M059J (cell line): ENCODE data around the gene ZNF3. TPM values are rescaled to one million over a fixed set of nuclear protein-coding genes. Genes with fewer than 3 reads are reported as not detected.
"Not testable (repeated sequence)": the region's sequence is repeated elsewhere in the genome, so short reads cannot be mapped to it uniquely, and the experiment has no call there.

Source experiments
- DNase-seq: peaks from one replicate; pipeline ENCODE4 v3.0.0-alpha.2; 2012; ENCODE audit warnings: low read depth
- total RNA-seq: library from RNA; depleted of rRNA; stranded (reverse); fragments of >200 nt; shearing (Covaris generic); gene quantifications from 2 replicates; pipeline ENCODE4 v1.2.3, GENCODE V29; 2014; rRNA removed

ZNF3 gene
- 23.6 and 25.4 TPM in 2 replicates for total RNA-seq

DNA sequence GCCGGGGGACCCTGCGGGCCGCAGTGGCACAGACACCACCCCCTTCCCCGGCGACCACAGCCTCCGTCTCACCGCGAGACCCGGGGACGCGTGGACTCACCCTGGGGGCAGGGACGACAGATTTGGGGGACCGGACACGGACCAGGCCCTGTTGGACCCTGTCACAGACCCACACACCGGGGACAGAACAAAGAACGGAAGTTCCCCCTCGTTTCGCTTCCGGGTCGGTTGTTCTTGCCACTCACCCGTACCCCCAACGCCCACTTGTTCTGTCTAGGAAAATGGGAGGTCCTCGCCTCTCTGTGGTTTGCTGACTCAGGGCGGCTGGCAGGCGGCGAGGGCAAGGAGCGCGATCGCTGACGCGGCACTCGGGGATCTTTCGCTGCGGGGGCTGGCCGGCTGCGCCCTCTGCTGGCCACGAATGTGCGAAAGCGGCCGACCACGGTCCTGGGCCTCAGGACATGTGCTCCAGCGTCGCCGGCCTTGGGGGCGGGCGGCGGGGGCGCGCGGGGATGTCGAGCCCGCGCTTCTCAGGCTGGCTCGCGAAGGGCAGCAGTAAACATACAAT, at the start of gene ZNF3:
Gene ZNF3 (minus strand): TSS at position 189 of the 568 bp plus-strand sequence. CDS start 4,366 bp downstream, outside the sequence.
- DNase-seq, result peak; percentile 99

DNA sequence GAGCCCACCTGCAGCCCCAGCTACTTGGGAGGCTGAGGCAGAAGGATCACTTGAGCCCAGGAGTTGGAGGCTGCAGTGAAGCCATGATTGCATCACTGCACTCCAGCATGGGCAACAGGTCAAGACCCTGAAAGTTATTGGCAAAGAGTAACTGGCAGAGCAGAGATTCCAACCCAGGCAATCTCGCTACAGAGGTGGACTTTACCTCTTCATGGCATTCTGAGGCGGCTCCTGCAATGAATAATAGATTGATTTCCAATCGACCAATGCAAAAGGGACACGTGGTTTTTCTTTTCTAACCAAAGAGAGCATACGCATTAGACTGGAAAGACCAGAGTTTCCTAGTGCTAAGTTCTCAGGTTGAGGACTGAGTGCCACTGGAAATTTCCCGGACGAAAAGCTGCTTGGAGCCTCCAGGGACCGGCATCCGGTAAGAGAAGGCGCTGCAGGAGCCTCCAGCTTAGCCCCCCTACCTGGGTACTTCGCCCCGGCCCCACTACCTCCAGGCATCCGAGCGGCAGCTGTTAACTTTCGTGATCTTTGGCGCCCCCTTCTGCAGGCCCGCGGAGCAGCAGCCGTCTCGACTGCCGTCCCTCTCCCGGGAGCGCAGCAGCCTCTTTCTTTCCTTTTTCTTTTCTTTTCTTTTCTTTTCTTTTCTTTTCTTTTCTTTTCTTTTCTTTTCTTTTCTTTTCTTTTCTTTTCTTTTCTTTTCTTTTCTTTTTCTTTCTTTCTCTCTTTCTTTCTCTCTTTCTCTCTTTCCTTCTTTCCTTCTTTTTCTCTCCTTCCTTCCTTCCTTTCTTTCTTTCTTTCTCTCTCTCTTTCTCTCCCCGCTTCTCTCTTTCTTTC, 49.3 kb upstream of the ZNF3 start:
- peak; percentile 58 for DNase-seq

DNA sequence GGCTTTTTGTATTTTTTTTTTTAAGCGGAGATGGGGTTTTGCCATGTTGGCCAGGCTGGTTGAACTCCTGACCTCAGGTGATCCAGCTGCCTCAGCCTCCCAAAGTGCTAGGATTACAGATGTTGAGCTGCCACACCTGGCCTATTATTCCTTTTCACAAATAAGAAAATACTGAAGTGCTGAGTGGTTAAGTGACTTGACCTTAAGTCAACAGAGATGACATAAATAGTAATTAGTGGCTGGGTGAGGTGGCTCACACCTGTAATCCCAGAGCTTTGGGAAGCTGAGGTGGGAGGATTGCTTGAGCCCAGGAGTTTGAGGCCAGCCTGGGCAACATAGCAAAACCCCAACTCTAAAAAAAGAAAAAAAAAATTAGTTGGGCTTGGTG, 48.7 kb upstream of the ZNF3 start:
- DNase-seq, result not testable (repeated sequence)

DNA sequence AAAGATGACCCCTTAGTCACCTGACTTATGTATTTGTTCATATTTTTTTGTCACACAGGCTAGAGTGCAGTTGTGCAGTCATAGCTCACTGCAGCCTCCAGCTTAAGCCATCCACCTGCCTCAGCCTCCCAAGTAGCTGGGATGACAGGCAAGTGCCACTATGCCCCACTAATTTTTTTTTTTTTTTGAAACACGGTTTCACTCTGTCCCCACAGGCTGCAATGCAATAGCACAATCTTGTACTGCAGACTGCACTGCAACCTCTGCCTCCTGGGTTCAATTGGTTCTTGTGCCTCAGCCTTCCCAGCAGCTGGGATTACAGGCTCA, 47.1 kb upstream of the ZNF3 start:
- no peak for DNase-seq

DNA sequence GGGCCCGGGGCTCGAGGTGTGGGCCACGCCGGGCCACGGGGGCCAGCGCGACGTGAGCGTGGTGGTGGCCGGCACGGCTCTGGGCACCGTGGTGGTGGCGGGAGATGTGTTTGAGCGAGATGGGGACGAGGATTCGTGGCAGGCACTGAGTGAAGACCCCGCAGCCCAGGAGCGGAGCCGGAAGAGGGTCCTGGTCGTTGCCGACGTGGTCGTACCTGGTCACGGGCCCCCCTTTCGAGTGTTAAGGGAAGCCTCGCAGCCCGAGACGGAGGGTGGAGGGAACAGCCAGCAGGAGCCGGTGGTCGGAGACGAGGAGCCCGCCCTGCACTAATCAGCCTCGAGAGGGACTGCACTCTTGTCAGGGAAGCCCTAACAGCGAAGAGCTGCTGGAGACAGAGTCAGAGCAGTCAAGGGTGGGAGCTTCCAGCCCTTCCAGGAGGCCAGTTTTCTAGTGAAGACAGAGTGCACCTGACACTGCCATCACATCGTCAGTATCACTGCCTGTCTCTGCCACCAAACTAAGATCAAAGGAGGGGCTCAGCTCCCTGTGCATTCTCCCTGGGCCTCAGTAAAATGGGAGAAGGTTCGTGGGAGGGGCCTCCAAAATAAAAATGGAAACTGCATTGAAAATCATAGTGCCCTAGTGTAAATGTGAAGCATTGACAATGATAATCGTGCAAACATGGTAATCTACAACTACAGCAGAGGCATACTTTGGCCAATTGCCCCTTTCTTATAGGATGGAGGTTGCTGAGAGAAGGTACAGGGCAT, 46.5 kb upstream of the ZNF3 start:
- DNase-seq, result no peak

DNA sequence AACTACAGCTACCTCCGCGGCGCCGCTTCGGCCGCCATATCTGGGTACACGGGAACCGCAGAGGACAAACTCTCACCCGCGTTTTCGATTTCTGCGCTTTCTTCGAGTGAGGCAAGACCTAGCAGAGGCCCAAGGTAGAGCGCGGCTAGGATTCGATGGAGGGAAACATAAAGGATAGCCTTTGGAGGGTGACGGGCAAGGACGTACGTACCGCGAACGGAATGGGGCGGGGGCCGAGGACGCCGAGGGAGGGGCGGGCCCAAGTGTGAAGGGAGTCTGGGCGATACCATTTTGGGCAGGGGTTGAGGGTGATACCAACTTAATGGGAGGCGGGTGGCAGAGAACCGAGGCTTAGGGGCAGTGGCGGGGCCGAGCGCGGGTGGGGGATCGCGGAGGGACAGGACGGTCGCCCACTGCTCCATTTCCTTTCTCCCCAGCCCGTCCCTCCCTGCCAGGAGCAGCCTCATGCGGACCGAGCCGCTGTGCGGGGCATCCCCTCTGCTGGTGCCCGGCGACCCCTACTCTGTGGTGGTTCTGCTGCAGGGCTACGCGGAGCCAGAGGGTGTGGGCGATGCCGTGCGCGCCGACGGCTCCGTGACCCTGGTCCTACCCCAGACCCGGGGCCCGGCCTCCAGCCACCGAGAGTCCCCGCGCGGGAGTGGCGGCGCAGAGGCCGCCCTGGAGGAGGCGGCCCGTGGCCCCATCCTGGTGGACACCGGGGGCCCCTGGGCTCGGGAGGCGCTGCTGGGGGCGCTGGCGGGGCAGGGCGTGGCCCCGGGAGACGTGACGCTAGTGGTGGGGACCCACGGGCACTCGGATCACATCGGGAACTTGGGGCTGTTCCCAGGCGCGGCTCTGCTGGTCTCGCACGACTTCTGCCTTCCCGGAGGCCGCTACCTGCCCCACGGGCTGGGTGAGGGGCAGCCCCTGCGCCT, 45.7 kb upstream of the ZNF3 start, which contains the start of gene MBLAC1:
Gene MBLAC1 (plus strand): TSS at position 37 of the 935 bp plus-strand sequence. CDS start 429 bp downstream, at position 466.
- peak; percentile 87 for DNase-seq

DNA sequence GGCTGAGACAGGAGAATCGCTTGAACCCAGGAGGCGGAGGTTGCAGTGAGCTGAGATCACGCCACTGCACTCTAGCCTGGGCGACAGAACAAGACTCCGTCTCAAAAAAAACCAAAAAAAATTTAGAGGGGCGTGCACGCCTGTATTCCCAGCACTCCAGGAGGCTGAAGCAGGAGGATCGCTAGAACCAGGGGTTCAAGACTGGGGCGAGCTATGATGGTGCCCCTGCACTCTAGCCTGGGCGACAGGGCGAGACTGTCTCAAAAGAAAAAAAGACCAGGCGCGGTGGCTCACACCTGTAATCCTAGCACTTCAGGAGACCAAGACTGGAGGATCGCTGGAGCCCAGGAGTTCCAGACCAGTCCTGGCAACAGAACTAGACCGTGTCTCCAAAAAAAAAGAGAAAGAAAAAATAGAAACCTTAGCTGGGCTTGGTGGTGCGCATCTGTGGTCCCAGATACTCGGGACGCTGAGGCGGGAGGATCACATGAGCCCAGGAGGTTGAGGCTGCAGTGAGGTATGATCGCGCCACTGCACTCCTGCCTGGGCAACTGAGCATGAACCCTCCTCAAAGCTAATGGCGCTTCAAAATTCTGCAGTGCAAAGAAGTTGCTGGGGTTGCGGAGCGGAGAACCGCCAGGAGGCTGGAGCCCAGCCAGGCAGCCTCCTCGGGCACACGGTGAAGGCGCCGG, 44.9 kb upstream of the ZNF3 start:
- DNase-seq, result no peak

DNA sequence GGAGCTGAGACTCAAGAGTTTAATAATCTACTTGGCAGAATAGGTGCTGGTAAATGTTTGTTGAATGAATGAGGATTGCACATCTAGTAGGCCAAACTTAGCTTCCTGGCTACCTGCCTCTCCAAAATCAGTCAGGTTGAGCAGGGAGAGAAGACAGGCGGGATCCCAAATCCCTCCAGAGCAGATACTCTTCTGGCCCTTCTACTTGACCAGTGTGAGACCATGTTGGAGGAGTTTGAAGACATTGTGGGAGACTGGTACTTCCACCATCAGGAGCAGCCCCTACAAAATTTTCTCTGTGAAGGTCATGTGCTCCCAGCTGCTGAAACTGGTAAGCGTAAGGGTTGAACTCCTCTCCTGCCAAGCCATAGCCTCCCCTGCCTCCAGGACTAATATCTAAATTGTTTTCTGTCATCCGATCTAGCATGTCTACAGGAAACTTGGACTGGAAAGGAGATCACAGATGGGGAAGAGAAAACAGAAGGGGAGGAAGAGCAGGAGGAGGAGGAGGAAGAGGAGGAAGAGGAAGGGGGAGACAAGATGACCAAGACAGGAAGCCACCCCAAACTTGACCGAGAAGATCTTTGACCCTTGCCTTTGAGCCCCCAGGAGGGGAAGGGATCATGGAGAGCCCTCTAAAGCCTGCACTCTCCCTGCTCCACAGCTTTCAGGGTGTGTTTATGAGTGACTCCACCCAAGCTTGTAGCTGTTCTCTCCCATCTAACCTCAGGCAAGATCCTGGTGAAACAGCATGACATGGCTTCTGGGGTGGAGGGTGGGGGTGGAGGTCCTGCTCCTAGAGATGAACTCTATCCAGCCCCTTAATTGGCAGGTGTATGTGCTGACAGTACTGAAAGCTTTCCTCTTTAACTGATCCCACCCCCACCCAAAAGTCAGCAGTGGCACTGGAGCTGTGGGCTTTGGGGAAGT, 43.0 kb upstream of the ZNF3 start:
- DNase-seq, result no peak

DNA sequence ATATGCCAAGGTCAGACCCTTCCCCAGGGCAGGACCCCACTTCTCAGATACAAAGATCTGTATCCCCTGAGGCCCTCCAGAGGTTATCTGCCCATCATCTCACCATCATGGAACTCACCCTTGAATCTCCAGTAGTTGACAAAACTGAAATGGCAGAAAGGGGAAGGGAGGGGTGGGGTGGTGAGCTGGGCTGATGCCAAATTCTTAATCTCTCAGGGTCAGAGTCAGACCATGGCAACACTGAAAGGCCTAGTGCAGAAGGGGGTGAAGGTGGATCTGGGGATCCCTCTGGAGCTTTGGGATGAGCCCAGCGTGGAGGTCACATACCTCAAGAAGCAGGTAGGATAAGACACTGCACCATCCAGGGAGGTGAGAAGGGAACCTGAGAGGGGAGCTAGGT, 41.0 kb upstream of the ZNF3 start:
- no peak for DNase-seq

DNA sequence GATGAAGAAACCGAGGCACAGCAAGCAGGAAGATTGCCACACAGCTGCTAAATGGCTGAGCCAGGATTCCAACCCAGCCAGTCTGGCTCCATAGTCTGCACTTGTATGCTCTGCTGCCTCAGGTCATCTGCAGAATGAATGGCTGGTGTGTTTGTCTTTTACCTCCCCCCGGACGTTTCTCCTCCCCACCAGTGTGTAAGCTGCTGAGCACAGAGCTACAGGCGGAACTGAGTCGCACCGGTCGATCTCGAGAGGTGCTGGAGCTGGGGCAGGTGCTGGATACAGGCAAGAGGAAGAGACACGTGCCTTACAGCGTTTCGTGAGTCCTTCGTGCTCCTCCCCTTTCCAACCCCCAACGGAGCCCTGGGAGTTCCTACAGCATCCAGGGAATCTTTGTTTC, 40.5 kb upstream of the ZNF3 start:
- no peak for DNase-seq

DNA sequence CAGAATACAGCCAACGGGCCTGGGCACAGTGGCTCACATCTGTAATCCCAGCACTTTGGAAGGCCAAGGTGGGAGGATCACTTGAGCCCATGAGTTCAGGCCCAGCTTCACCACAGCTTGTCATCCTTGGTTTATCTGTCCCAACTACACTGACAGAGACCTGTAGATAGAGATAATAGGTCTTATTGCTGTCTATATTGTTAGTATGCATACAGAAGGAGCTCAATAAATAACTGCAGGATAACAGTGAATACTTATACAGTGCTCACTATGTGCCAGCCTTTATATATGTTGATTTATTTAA, 39.2 kb upstream of the ZNF3 start:
- no peak for DNase-seq

DNA sequence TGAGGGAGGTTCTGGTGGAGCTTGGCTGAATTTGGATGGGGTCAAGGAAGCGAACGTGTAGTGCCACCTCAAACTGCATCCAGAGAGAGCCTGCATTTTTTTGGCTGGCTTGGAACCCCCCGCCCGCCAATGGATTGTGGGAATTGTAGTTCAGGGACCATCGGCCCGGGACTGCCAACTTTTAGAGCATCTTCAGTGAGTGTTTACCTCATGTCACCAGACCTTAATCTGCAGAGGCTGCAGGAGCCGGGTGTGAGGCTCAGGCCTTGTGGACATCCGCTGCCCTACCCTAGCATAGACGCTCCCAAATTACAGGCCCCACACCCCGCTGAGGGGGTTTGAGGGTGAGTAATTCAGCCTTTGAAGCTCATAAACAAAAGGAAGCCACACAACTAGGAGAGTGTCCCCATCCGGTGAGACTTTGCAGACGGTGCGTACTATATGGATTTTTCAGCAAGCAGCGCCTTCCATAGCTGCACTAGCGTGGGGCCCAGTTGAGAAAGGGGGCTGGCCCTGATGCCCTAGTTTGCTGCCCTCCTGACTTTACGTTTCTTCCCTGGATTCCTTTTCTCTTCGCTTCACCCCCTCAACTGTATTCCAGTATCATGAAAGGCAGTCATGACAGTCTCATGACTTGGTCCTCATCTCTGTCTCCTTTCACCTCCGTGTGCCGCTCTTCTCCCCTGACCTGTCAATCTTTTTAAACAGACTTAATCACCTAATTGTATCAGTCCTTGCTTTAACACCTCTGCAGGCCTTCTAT, 38.6 kb upstream of the ZNF3 start:
- peak; percentile 76 for DNase-seq

DNA sequence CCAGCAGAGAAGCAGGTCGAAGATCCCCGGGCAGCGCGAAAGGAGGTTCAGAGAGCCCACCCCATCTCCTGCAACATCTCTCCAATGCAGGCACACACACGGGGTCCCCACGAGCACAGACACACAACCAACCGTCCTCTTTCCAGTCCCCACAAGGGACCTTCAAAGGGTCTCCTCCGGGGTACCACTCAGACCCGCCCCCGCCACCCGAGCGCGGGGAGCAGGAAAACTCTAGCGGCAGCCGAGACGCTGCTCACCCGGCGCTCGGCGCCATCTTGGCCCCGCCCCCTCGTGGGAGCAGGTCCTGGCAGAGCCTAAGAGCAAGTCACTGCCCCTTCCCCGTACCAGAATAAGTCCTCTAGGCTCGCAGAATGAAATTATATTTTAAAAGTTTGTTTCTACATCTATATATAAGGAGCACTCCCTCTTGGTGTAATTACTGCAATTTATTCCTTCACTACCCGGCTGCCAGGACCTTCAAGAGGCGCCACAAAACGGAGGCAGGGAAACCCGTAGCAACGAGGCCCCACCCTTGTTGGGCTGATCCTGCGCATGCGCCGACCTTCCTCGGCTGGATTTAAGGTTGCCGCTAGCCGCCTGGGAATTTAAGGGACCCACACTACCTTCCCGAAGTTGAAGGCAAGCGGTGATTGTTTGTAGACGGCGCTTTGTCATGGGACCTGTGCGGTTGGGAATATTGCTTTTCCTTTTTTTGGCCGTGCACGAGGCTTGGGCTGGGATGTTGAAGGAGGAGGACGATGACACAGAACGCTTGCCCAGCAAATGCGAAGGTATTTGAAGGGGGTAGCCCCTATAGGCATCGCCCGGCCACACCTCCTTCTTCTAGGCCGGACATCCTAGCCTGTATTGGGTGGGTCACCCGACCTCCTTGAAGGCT, 37.8 kb upstream of the ZNF3 start, which contains the start of the genes CNPY4 and TAF6:
Gene CNPY4 (plus strand): TSS at position 563 of the 898 bp plus-strand sequence. CDS start 111 bp downstream, at position 674.
Gene TAF6 (minus strand): TSS at position 287 of the 898 bp plus-strand sequence. CDS start 5,149 bp downstream, outside the sequence.
- DNase-seq, result peak; percentile 96

DNA sequence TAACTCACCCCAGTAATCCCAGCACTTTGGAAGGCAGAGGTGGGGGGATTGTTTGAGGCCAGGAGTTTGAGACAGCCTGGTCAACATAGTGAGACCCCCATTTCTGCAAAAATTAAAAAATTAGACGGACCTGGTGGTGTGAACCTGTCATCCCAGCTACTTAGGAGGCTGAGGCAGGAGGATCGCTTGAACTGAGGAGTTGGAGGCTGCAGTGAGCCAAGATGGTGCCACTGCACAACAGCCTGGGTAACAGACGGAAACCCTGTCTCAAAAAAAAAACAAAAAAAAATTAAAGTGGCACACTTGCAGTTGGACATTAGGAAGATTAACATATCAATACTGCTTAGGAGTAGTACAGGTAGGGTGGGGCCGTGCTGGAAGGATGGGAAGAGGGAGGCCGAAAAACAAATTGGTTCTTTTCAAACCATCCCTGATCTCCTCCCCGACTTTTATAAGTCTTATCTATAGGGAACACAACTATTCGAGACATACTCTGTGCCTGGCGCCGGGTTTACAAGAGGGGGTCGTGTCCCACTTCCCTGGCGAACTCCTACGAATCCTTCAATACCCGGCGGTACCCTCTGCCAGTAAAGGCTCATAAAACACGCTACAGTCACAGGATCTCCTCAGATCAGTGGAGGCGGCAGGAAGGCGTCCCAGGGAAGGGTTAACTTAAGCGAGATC, 37.0 kb upstream of the ZNF3 start:
- DNase-seq, result no peak

DNA sequence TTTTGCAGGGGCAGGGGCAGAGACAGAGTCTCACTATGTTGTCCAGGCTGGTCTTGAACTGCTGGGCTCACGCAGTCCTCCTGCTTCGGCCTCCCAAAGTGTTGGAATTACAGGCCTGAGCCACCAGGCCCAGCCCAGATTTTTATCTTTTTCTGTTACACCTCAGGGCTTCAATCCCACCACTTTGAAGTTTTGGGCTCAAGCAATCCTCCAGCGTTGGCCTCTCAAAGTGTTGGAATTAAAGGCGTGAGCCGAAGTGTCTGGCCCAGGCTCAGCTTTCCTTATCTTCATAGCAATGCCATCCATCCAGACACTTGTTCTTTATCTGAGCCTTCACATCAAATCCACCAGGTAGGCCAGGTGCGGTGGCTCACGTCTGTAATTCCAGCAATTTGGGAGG, 33.5 kb upstream of the ZNF3 start:
- DNase-seq, result no peak

DNA sequence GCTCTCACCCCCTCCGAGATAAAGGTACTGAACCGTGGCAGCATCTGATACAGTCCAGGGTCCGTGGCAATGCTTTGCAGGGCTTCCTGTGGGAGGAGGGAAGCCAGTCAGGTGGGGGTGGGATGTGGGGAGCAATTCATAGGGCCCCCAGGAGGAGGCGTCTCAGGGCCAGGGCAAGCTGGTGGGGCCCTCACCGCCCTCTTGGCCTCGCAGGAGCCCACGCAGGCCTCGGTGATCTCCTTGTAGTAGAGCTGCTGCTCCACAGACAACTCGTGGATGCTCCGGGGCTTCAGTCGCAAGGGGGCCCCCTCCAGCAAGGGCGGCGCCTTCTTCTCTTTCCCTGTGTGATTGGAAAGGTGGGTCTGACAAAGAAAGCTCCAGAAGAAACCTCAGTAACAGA, 30.4 kb upstream of the ZNF3 start:
- DNase-seq, result no peak

DNA sequence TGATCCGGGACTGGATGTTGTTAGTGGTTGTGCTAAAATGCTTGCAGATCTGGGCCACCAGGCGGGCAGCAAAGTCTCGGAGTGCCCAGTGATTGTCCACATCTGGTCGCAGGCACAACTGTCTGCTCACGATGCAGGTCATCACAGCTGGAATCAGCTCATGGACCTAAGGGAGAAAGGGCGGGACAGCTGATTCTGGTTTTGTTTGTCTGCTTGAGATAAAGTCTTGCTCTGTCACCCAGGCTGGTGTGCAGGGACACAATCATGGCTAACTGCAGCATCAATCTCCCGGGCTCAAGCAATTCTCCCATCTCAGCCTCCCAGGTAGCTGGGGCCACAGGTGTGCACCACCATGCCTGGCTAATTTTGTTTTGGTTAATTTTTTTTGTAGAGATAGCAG, 29.6 kb upstream of the ZNF3 start:
- no peak for DNase-seq
